Measurements from ENCODE around the gene TSSK6. TPM values are rescaled to one million over a fixed set of nuclear protein-coding genes. Genes with fewer than 3 reads are reported as not detected.

TSSK6 gene
- total RNA-seq, 1 donor from 2014 or later, result 4.6 TPM

GRCh38 chr19:19538785-19539166 lies 23.4 kb upstream of the TSSK6 start:
- Mint-ChIP-seq H3K36me3 (peaks cover 2% of the 10 kb centered on the region), H3K4me3 (peak overlapping the region; percentile 79), H3K27me3 (ENCODE audit: insufficient read depth, low read depth) (peaks cover 14% of the 10 kb centered on the region), H3K9me3 (no peaks in the 10 kb centered on the region), H3K4me1 (peaks cover 12% of the 10 kb centered on the region), H3K27ac (no peak overlapping the region)
- Histone ChIP-seq H3K27me3 (peaks cover 48% of the 10 kb centered on the region), H3K9ac (no peak overlapping the region), H3K9me3 (ENCODE audit: low read depth) (no peaks in the 10 kb centered on the region), H4K20me1 (ENCODE audit: low read depth) (peaks cover 4% of the 10 kb centered on the region), H3K4me2 (peak overlapping the region; percentile 79), H3K36me3 (no peaks in the 10 kb centered on the region), H3F3A (ENCODE audit: low read depth) (peaks cover 9% of the 10 kb centered on the region), H2AFZ (replicated peaks) (no peak overlapping the region), H3K27ac (no peak overlapping the region), H3K4me1 (no peaks in the 10 kb centered on the region), H3K4me3 (peak overlapping the region; percentile 56), H3K79me2 (ENCODE audit: low read depth) (no peaks in the 10 kb centered on the region)
- no peak for DNase-seq (ENCODE audit: low spot score)
- TF ChIP-seq EZH2phosphoT487 (IDR thresholded peaks at IDR 0.05) (no peak), EZH2 (IDR thresholded peaks at IDR 0.05) (no peak), CTCF (IDR thresholded peaks at IDR 0.05) (no peak)

GRCh38 chr19:19538061-19538784 lies 22.9 kb upstream of the TSSK6 start, which contains the start of gene CILP2:
CILP2 (plus strand) TSS chr19:19538265; CDS start chr19:19538350, 85 bp downstream.
- Mint-ChIP-seq H3K9me3 (no peaks in the 10 kb centered on the region), H3K4me3 (peak within 1 kb of the TSS; percentile 79), H3K36me3 (peaks cover 2% of the 10 kb centered on the region), H3K4me1 (peaks cover 12% of the 10 kb centered on the region), H3K27me3 (ENCODE audit: insufficient read depth, low read depth) (peaks cover 13% of the 10 kb centered on the region), H3K27ac (no peak within 1 kb of the TSS)
- Histone ChIP-seq H3K4me2 (peak within 1 kb of the TSS; percentile 79), H4K20me1 (ENCODE audit: low read depth) (peaks cover 7% of the 10 kb centered on the region), H3K4me1 (no peaks in the 10 kb centered on the region), H3K9ac (no peak within 1 kb of the TSS), H3K9me3 (ENCODE audit: low read depth) (no peaks in the 10 kb centered on the region), H2AFZ (replicated peaks) (no peak within 1 kb of the TSS), H3F3A (ENCODE audit: low read depth) (peaks cover 13% of the 10 kb centered on the region), H3K27me3 (peaks cover 48% of the 10 kb centered on the region), H3K4me3 (peak within 1 kb of the TSS; percentile 56), H3K36me3 (no peaks in the 10 kb centered on the region), H3K27ac (no peak within 1 kb of the TSS), H3K79me2 (ENCODE audit: low read depth) (no peaks in the 10 kb centered on the region)
- TF ChIP-seq EZH2phosphoT487 (IDR thresholded peaks at IDR 0.05) (peak; percentile 24), CTCF (IDR thresholded peaks at IDR 0.05) (no peak), EZH2 (IDR thresholded peaks at IDR 0.05) (peak; percentile 50)
- DNase-seq (ENCODE audit: low spot score), result peak; percentile 86

- H4K20me1 ChIP-seq (ENCODE audit: low read depth), result peaks cover 15% of the 10 kb centered on the region
- no peak overlapping the region for H2AFZ ChIP-seq (replicated peaks)
- no peaks in the 10 kb centered on the region for H3K9me3 ChIP-seq (ENCODE audit: low read depth)
- H3K4me1 Mint-ChIP-seq, result peaks cover 12% of the 10 kb centered on the region
- H3K36me3 Mint-ChIP-seq, result peaks cover 2% of the 10 kb centered on the region
- peak overlapping the region; percentile 56 for H3K4me3 ChIP-seq
- H3K4me1 ChIP-seq, result no peaks in the 10 kb centered on the region
- H3K36me3 ChIP-seq, result no peaks in the 10 kb centered on the region
- no peak overlapping the region for H3K9ac ChIP-seq
- H3K4me2 ChIP-seq, result peak overlapping the region; percentile 79
- H3K9me3 Mint-ChIP-seq, result no peaks in the 10 kb centered on the region
- DNase-seq (ENCODE audit: low spot score), result no peak
- TF ChIP-seq EZH2 (IDR thresholded peaks at IDR 0.05), result no peak
- no peak for TF ChIP-seq EZH2phosphoT487 (IDR thresholded peaks at IDR 0.05)
- no peak for TF ChIP-seq CTCF (IDR thresholded peaks at IDR 0.05)
- peaks cover 48% of the 10 kb centered on the region for H3K27me3 ChIP-seq
- H3K4me3 Mint-ChIP-seq, result peak overlapping the region; percentile 72
- peaks cover 13% of the 10 kb centered on the region for H3K27me3 Mint-ChIP-seq (ENCODE audit: insufficient read depth, low read depth)
- H3F3A ChIP-seq (ENCODE audit: low read depth), result peaks cover 13% of the 10 kb centered on the region
- H3K27ac Mint-ChIP-seq, result peak overlapping the region; percentile 57
- no peaks in the 10 kb centered on the region for H3K79me2 ChIP-seq (ENCODE audit: low read depth)
- no peak overlapping the region for H3K27ac ChIP-seq
Measured at GRCh38 chr19:19537075-19538048, 22.0 kb upstream of the TSSK6 start.
